Frontal cortex (tissue), 4 donors: ENCODE results near the gene FRAT2. TPM values are rescaled to one million over a fixed set of nuclear protein-coding genes. Genes with fewer than 3 reads are reported as not detected.

Experiments used
- DNase-seq, 2 donors: peaks; one replicate each; pipeline ENCODE4 v3.0.0; 2012; ENCODE audit warnings: low spot score in 2 of 2
- FAIRE-seq: peaks from 2 replicates; lab custom pipeline; 2012; peaks lifted over from hg19 to GRCh38; lab: Jason Lieb, UNC
- total RNA-seq: library from RNA; depleted of rRNA; stranded (reverse); fragments of >200 nt; gene quantifications from one replicate; pipeline ENCODE4 v1.2.3, GENCODE V29; 2014
- donor health status: control.
- donor health status: control.
- donor health status: control.

FRAT2 gene
- total RNA-seq, 1 donor from 2014 or later, result 17.1 TPM

DNA sequence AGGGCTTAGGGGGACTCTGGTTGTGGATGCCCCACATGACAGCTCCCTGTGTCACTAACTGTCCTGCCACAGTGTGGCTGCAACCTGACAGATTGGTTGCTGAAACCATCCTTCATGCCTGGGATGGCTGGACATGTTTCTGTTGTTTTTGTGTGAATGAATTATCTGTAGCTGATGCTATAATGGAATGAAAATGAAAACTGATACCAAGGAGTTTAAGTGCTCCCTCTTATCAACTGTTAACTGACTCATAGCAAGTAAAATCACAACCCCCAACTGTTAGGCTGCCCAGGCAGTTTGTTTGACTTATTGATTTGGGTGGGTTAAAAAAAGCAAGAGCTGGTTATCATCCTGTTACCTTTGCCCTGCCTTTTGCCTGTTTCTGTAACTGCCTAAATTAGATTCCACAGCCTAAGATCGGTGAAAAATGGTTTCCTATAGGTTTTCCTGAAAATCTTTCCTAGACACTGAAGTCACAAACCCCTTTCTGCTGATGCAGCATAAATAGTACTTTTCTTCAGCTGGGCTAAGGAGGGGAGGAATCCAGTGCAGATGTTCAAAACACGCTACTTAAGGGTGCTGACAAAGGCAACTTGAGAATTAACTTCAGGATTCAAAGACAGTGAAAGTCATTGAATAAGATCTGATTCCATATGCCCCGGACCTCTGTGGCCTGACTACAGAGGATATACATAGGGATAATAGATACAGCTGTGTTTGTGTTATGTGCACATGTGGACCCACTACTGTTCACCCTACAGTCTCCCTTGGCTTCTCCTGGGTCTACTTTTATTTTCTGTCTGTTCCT, 5.7 kb downstream of the FRAT2 start:
- DNase-seq (no peak), FAIRE-seq (no peak)

DNA sequence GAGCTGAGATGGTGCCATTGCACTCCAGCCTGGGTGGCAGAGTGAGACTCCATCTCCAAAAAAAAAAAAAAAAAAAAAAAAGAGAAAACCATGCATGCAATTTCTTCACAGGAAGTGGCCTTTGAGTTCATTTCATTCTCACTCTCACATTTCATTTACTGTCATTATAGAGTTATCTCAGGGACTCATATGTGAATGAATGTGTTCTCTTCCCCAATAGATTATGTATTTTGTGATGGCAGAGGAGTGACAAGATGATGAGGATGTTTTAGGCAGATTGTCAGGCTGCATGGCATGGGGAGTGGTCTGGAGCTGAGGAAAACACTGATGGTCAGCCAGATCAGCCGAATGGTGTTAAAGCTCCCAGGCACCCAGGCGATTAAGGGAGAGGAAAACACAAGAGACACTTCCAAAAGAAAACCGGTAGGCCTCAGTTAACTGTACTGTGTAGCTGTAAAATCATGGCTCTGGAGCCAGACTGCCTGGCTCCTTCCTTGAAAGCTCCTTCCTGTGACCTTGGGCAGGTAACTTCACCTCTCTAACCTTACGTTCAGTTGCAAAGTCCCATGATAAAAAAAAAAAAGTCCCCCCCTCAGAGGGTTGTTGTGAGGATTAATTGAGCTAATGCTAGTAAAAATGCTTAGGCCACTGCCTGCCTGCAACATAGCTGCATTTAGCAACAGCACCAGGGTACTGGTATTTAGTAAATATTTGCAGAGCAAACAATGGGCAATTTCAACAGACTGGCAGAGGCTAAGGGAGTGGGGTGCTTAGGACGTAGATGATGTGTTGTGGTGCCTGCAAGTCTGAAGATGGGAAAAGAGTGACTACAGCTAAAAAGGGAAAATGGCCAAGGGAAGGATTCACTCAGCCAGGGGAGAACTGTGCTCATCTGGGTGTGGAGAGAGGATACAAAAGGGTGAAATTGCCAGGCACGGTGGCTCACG, 6.9 kb downstream of the FRAT2 start:
- DNase-seq, result no peak
- no peak for FAIRE-seq

- DNase-seq (no peak), FAIRE-seq (no peak)
Measured at GRCh38 chr10:97325754-97326153, 8.8 kb downstream of the FRAT2 start.

DNA sequence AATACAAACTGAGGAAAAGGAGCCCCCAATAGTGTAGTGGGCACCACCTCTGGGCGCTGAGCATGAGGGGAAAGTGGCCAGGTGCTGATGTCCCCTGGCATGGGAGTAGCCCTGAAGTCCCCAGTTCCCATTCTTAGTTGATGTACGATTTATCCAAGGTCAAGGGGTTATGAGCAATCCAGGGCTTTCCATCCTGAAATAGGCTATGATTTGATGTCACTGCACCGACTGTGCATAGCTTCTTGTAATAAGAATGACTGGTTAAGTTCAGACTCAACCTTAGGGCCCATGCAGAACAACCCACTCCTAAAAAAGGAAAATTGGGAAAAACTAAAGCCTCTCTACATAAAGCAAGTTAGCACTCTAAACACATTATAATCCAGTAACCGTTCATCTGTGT, 11.0 kb downstream of the FRAT2 start:
- no peak for DNase-seq
- no peak for FAIRE-seq

DNA sequence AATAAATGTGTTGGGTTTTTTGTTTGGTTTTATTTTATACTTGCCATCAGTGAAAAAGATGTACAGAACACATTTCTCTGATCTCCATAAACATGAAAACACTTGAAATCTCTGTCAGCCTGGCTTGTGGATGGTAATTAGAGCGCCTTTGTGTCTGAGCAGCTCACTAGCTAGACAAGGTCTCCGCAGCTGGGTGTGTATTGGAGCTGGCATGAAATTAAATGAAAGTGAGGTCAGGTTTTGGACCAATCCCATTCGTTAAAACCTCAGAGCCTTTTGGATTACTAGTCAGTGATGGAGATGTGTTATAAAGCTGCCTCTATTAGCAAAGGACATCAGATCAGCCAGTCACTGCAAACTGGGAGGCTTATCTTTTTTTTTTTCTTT, 12.7 kb downstream of the FRAT2 start:
- no peak for FAIRE-seq
- DNase-seq, result no peak

DNA sequence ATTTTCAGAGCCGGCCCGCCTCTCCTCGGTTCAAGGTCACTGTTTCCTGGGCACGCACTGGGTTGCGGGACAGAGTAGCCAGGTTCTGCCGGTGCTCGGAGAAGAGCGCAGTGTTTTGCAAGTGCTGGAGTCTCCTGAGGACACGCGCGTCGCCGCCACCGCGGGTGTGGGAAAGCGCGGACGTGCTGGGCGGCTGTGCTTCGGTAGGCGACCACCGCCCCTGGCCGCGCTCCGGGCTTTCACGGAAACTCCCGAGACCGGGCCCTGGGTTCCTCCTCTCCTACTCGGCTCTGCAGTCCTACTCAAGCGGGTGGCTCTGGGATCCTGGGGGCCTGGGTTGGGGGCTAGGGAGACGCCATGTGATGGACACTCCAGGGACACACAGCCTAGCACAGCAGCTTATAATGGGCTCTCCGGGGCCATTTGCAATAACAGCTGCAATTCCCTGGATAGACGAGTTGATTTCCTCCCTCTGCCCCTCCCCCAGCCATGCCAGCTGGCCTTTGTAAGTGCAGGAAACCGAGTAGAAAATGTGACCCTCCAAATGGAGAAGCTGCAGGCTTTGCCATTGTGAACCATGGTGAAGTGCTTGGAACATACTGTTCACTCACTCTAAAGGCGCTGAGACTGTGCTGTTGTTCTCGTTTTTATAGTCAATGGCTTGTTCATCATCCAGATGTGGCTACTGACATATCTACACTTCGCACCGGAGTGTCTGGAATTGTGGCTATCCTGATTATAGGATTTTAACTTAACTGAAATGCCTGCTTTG, 13.3 kb downstream of the FRAT2 start:
- no peak for FAIRE-seq
- DNase-seq, result no peak

GRCh38 chr10:97320480-97321031, 14.0 kb downstream of the FRAT2 start:
- DNase-seq (no peak), FAIRE-seq (no peak)

DNA sequence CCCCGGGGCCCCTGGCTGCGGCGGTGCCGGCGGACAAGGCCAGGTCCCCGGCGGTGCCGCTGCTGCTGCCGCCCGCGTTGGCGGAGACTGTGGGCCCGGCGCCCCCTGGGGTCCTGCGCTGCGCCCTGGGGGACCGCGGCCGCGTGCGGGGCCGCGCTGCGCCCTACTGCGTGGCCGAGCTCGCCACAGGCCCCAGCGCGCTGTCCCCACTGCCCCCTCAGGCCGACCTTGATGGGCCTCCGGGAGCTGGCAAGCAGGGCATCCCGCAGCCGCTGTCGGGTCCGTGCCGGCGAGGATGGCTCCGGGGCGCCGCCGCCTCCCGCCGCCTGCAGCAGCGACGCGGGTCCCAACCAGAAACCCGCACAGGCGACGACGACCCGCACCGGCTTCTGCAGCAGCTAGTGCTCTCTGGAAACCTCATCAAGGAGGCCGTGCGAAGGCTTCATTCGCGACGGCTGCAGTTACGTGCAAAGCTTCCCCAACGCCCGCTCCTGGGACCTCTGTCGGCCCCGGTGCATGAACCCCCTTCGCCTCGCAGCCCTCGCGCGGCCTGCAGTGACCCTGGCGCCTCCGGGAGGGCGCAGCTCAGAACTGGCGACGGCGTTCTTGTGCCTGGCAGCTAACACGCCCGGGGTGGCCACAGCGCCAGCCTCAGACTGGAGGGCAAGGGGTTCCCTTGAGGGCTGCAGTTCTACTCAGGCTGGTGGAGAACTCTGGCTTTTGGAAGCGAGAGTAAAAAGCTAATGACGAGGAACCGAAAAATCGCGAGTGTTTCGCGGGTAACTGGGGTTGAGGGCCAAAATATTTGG, 14.7 kb downstream of the FRAT2 start:
- FAIRE-seq, result no peak
- DNase-seq, result no peak

DNA sequence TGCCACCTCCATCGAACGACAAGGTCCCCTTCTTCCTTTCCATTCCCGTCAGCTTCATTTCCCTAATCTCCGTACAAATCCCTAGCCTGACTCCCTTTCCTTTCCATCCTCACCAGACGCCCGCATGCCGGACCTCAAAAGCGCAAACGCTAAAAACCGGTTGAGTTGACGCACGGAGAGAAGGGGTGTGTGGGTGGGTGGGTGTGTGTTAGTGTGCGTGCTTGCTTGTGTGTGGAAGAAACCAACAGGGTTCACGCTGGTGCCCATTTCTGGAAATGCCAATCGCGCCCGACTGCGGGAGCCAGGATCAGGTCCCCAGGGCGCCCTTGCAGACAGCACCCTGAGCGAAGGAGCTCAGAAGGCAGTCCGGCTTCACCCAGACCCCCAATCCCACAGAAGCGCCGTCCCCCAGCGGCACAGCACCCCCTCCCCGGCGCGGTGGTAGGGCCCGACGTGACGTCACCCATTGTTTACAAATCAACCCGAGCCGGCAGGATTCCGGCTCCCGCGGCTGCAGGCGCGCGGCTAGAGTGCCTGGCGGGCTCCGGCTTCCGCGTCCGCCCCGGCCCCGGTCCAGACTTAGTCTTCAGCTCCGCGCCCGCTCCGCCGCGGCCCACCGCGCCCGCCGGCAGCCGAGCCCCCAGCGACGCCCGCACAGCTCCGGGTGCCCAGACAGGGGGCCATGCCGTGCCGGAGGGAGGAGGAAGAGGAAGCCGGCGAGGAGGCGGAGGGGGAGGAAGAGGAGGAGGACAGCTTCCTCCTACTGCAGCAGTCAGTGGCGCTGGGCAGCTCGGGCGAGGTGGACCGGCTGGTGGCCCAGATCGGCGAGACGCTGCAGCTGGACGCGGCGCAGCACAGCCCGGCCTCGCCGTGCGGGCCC, 15.5 kb downstream of the FRAT2 start, which contains the start of gene FRAT1:
Gene FRAT1, plus strand, starts transcription at position 500 of the 880 bp plus-strand sequence. Its CDS starts 183 bp downstream, at position 683.
- DNase-seq, result peak; percentile 77 to 78
- FAIRE-seq, result no peak

- DNase-seq (no peak), FAIRE-seq (no peak)
Measured at GRCh38 chr10:97314671-97315070, 19.9 kb downstream of the FRAT2 start.

DNA sequence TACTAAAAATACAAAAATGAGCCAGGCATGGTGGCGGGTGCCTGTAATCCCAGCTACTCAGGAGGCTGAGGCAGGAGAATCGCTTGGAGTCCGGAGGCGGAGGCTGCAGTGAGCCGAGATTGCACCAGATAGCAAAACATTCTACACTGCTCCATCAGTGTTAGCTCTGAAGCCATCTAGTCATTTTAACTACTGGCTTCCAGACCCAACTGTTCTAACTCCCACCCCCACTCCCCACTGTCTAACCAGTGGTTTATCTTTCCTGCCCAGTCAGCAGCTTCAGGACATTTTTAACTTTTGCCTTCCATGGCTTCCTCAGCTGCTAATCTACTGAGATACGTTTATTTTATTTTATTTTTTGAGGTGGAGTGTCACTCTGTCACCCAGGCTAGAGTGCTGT, 21.6 kb downstream of the FRAT2 start:
- no peak for FAIRE-seq
- no peak for DNase-seq

GRCh38 chr10:97311111-97311626, 23.4 kb downstream of the FRAT2 start:
- FAIRE-seq, result no peak
- DNase-seq, result no peak

- DNase-seq (no peak), FAIRE-seq (no peak)
Measured at GRCh38 chr10:97307866-97308780, 26.4 kb downstream of the FRAT2 start.

GRCh38 chr10:97307441-97307840, 27.1 kb downstream of the FRAT2 start:
- DNase-seq (no peak), FAIRE-seq (no peak)

DNA sequence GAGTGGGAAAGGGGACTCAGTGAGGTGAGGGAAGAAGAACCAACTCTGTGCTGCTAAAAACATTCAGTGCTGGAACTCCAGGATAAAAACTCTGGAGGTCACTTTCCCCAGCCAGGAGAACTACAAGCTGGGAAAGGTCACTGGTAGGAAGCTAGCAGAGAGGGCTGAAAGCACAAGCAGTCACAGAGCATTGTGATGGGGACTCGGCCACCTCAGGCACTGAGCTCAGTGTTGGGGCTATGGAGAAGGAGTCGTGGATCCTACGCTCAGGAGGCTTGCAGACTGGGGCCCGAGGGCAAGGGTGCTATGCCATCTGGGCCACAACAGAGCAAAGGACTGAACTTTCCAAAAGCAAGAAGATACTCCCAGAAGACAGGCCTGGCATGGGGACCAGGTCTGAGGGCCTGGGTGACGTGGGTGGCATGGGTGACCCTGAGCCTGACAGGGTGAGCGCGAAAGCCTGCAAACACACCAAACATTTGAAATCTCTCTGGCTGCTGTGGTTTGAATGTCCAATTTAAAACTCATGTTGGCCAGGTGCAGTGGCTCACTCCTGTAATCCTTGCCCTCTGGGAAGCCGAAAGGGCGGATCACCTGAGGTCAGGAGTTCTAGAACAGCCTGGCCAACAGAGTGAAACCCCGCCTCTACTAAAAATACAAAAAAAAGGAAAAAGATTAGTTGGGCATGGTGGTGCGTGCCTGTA, 32.3 kb downstream of the FRAT2 start:
- FAIRE-seq (no peak), DNase-seq (no peak)

- no peak for FAIRE-seq
- DNase-seq, result no peak
Measured at GRCh38 chr10:97300980-97301379, 33.5 kb downstream of the FRAT2 start.
